Measurements from ENCODE around the gene HMCN2.

The HMCN2 gene

GRCh38 chr9:130405657-130406257, 140.2 kb downstream of the HMCN2 start:
- Histone ChIP-seq H3K27ac (no peak overlapping the region), H3K9me3 (ENCODE audit: low read depth, low read length) (no peaks in the 10 kb centered on the region), H3K36me3 (ENCODE audit: insufficient read depth, low read length) (no peaks in the 10 kb centered on the region), H3K9ac (ENCODE audit: insufficient read length) (no peak overlapping the region), H3K4me3 (no peak overlapping the region)
- TF ChIP-seq POLR2AphosphoS5 (IDR thresholded peaks at IDR 0.05; ENCODE audit: borderline replicate concordance, low read depth, low read length) (no peak), FOXP2 (optimal IDR thresholded peaks at IDR 0.05; ENCODE audit: control extremely low read depth, extremely low read length, insufficient read depth) (no peak), EZH2 (IDR thresholded peaks at IDR 0.05) (no peak)
- no peak for DNase-seq (ENCODE audit: low read depth, low spot score)

- H3K4me3 ChIP-seq, result no peak overlapping the region
- TF ChIP-seq FOXP2 (optimal IDR thresholded peaks at IDR 0.05; ENCODE audit: control extremely low read depth, extremely low read length, insufficient read depth) (no peak), POLR2AphosphoS5 (IDR thresholded peaks at IDR 0.05; ENCODE audit: borderline replicate concordance, low read depth, low read length) (no peak), EZH2 (IDR thresholded peaks at IDR 0.05) (no peak)
- H3K27ac ChIP-seq, result no peak overlapping the region
- H3K36me3 ChIP-seq (ENCODE audit: insufficient read depth, low read length), result no peaks in the 10 kb centered on the region
- no peak overlapping the region for H3K9ac ChIP-seq (ENCODE audit: insufficient read length)
- DNase-seq (ENCODE audit: low read depth, low spot score), result no peak
- H3K9me3 ChIP-seq (ENCODE audit: low read depth, low read length), result no peaks in the 10 kb centered on the region
Observed at GRCh38 chr9:130406278-130406895, 140.8 kb downstream of the HMCN2 start.

GRCh38 chr9:130407916-130408663, 142.5 kb downstream of the HMCN2 start:
- no peak overlapping the region for H3K9ac ChIP-seq (ENCODE audit: insufficient read length)
- no peaks in the 10 kb centered on the region for H3K36me3 ChIP-seq (ENCODE audit: insufficient read depth, low read length)
- DNase-seq (ENCODE audit: low read depth, low spot score), result no peak

DNA sequence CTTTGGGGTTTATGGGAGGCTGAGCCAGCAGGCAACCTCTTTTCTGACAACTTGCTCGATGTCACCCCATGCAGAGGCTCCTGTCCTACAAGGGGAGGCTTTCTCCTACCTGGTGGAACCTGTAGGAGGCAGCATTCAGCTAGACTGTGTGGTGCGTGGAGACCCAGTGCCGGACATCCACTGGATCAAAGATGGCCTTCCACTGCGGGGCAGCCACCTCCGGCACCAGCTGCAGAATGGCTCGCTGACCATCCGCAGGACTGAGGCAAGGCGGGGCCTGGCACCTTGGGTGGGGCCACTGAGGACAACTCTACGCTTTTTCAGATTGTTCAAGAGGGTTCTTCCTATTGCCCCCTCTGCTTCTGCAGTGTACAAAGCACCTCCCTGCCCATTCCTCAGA, 143.1 kb downstream of the HMCN2 start:
- H3K9me3 ChIP-seq (ENCODE audit: low read depth, low read length), result no peaks in the 10 kb centered on the region
- no peak overlapping the region for H3K27ac ChIP-seq
- TF ChIP-seq FOXP2 (optimal IDR thresholded peaks at IDR 0.05; ENCODE audit: control extremely low read depth, extremely low read length, insufficient read depth), result no peak
- no peak for TF ChIP-seq POLR2AphosphoS5 (IDR thresholded peaks at IDR 0.05; ENCODE audit: borderline replicate concordance, low read depth, low read length)
- no peak for TF ChIP-seq EZH2 (IDR thresholded peaks at IDR 0.05)
- no peak overlapping the region for H3K9ac ChIP-seq (ENCODE audit: insufficient read length)
- no peak for DNase-seq (ENCODE audit: low read depth, low spot score)
- H3K4me3 ChIP-seq, result no peak overlapping the region
- no peaks in the 10 kb centered on the region for H3K36me3 ChIP-seq (ENCODE audit: insufficient read depth, low read length)

More at GRCh38 chr9:130407916-130408663, 142.5 kb downstream of the HMCN2 start:
- no peak overlapping the region for H3K27ac ChIP-seq
- H3K9me3 ChIP-seq (ENCODE audit: low read depth, low read length), result no peaks in the 10 kb centered on the region
- TF ChIP-seq EZH2 (IDR thresholded peaks at IDR 0.05), result no peak
- TF ChIP-seq POLR2AphosphoS5 (IDR thresholded peaks at IDR 0.05; ENCODE audit: borderline replicate concordance, low read depth, low read length), result no peak
- TF ChIP-seq FOXP2 (optimal IDR thresholded peaks at IDR 0.05; ENCODE audit: control extremely low read depth, extremely low read length, insufficient read depth), result no peak
- H3K4me3 ChIP-seq, result no peak overlapping the region

DNA sequence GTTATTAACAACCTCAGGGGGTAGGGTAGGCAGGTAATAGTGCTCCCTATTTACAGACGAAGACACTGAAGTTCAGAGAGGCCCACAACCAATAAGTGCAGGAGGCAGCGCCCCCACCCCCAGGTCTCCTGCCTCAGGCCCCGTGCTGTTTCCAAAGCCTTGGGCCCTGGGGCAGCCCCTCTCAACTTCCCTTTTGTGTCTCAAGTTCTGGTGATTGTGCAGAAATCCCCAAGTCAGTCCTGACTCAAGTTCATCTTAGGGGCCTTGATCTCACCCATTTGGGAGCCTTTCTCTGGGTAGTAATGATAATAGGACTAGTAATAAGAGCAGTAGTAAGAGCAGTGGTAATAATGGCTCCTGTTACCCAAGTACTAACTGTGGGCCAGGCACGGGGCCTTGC, 143.7 kb downstream of the HMCN2 start:
- Histone ChIP-seq H3K36me3 (ENCODE audit: insufficient read depth, low read length) (no peaks in the 10 kb centered on the region), H3K27ac (no peak overlapping the region), H3K9me3 (ENCODE audit: low read depth, low read length) (no peaks in the 10 kb centered on the region), H3K4me3 (no peak overlapping the region), H3K9ac (ENCODE audit: insufficient read length) (no peak overlapping the region)
- TF ChIP-seq EZH2 (IDR thresholded peaks at IDR 0.05) (no peak), POLR2AphosphoS5 (IDR thresholded peaks at IDR 0.05; ENCODE audit: borderline replicate concordance, low read depth, low read length) (no peak), FOXP2 (optimal IDR thresholded peaks at IDR 0.05; ENCODE audit: control extremely low read depth, extremely low read length, insufficient read depth) (no peak)
- DNase-seq (ENCODE audit: low read depth, low spot score), result no peak

- H3K27ac ChIP-seq, result no peak overlapping the region
- H3K36me3 ChIP-seq (ENCODE audit: insufficient read depth, low read length), result no peaks in the 10 kb centered on the region
- H3K4me3 ChIP-seq, result no peak overlapping the region
- H3K9ac ChIP-seq (ENCODE audit: insufficient read length), result no peak overlapping the region
- TF ChIP-seq EZH2 (IDR thresholded peaks at IDR 0.05), result no peak
- no peak for TF ChIP-seq POLR2AphosphoS5 (IDR thresholded peaks at IDR 0.05; ENCODE audit: borderline replicate concordance, low read depth, low read length)
- TF ChIP-seq FOXP2 (optimal IDR thresholded peaks at IDR 0.05; ENCODE audit: control extremely low read depth, extremely low read length, insufficient read depth), result no peak
- DNase-seq (ENCODE audit: low read depth, low spot score), result no peak
- H3K9me3 ChIP-seq (ENCODE audit: low read depth, low read length), result no peaks in the 10 kb centered on the region
Observed at GRCh38 chr9:130410443-130410842, 144.9 kb downstream of the HMCN2 start.

GRCh38 chr9:130411566-130411915, 146.0 kb downstream of the HMCN2 start:
- Histone ChIP-seq H3K4me3 (no peak overlapping the region), H3K9me3 (ENCODE audit: low read depth, low read length) (no peaks in the 10 kb centered on the region), H3K36me3 (ENCODE audit: insufficient read depth, low read length) (no peaks in the 10 kb centered on the region), H3K9ac (ENCODE audit: insufficient read length) (no peak overlapping the region), H3K27ac (no peak overlapping the region)
- no peak for DNase-seq (ENCODE audit: low read depth, low spot score)
- TF ChIP-seq EZH2 (IDR thresholded peaks at IDR 0.05) (no peak), FOXP2 (optimal IDR thresholded peaks at IDR 0.05; ENCODE audit: control extremely low read depth, extremely low read length, insufficient read depth) (no peak), POLR2AphosphoS5 (IDR thresholded peaks at IDR 0.05; ENCODE audit: borderline replicate concordance, low read depth, low read length) (no peak)

GRCh38 chr9:130414081-130414731, 148.6 kb downstream of the HMCN2 start:
- no peaks in the 10 kb centered on the region for H3K9me3 ChIP-seq (ENCODE audit: low read depth, low read length)
- no peak overlapping the region for H3K27ac ChIP-seq
- TF ChIP-seq POLR2AphosphoS5 (IDR thresholded peaks at IDR 0.05; ENCODE audit: borderline replicate concordance, low read depth, low read length) (no peak), FOXP2 (optimal IDR thresholded peaks at IDR 0.05; ENCODE audit: control extremely low read depth, extremely low read length, insufficient read depth) (no peak), EZH2 (IDR thresholded peaks at IDR 0.05) (no peak)
- no peak for DNase-seq (ENCODE audit: low read depth, low spot score)
- H3K36me3 ChIP-seq (ENCODE audit: insufficient read depth, low read length), result no peaks in the 10 kb centered on the region
- no peak overlapping the region for H3K9ac ChIP-seq (ENCODE audit: insufficient read length)
- H3K4me3 ChIP-seq, result no peak overlapping the region
